Stimulated activated CD4-positive, alpha-beta T cell treated with anti-CD3 and anti-CD28 coated beads, Interleukin-2, amount 100 ng/mL, for 48 hours (primary cell): ENCODE results near the gene PDCD1.
"Not testable (repeated sequence)": the region's sequence is repeated elsewhere in the genome, so short reads cannot be mapped to it uniquely, and the experiment has no call there.

ENCODE experiments used
- DNase-seq, 2 donors: peaks; one replicate each; pipeline ENCODE4 v3.0.0-alpha.2; 2020

PDCD1 gene

DNA sequence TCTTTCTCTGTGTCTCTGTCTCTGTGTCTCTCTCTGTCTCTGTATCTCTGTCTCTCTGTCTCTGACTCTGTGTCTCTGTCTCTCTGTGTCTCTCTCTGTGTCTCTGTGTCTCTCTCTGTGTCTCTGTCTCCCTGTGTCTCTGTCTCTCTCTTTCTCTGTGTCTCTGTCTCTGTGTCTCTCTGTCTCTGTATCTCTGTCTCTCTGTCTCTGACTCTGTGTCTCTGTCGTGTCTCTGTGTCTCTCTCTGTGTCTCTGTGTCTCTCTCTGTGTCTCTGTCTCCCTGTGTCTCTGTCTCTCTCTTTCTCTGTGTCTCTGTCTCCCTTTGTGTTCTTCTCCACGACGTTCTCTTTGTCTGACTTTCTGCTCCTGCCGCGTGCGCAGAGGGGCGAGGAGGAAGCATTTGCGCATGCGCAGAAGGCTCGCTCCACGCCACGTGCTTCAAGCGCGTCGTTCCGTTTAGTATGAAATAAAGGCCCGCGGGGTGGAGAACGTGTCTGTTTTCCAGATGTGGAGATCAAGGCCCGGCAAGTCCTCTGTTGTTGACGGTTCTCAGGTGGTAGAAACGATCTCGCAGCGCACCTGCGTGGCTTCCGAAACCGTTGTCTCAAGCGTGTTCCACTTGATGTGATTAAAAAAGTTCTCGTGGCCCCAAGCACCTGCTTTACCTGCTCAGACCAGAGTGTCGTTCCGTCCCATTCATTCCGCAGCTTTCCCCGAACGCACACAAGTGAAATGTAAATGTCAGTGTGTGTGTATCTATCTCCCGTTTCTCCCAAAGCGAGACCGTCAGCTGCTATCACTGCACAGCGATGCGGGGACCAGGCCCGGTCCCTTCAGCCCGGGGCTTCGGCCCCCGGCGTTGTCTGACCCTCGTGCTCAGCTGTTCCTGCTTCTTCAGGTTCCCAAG is 34.9 kb downstream of the PDCD1 start:
- not testable (repeated sequence) for DNase-seq

DNA sequence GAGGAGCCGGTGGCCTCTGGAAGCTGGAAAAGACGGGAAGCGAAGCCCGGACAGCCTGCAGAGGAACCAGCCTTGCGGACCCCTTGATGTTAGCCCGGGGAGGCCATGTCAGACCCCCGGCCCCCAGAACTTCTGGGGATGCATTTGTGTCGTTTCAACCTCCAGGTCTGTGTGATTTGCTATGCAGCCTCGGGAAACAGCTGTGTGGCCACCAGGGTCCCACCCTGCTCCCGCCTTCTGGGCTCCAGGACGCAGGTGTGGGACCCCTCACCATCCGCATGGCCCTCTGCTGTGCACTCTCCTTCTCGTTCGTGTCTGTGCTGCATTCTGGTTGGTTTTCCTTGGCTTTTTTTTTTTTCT is 36.5 kb downstream of the PDCD1 start:
- DNase-seq, result no peak

DNA sequence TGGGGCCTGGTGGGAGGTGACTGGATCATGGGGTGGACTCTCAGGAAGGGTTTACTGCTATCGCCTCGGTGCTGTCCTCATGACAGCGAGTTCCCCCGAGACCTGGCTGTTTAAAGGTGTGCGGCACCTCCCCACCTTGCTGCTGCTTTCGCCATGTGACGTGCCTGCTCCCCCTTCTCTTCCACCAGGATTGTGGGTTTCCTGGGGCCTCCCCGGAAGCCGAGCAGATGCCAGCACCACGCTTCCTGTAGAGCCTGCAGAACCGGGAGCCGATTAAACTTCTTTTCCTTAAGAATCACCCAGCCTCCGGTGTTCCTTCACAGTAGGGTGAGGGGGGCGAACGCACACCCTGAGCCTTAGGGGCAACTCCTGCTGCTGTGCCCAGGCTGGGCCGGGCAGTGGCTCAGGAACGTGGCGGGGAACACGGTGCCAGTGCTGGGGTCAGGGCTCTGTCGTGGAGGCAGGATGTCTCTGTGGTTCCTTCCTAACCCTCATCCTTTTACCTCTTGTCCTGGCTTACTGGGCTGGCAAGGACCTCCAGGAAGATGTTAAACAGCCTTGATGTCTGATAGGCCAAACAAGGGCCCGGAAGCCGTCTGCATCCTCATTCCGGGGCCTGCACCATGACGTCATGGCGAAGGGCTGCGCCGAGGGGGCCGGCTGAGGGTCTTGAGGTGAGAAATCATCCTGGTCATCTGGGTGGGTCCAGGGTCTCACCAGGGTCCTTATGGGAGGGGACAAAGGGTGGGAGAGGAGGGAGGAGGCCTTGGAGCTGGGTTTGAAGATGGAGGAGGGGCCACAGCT is 37.0 kb downstream of the PDCD1 start:
- DNase-seq, result no peak

DNA sequence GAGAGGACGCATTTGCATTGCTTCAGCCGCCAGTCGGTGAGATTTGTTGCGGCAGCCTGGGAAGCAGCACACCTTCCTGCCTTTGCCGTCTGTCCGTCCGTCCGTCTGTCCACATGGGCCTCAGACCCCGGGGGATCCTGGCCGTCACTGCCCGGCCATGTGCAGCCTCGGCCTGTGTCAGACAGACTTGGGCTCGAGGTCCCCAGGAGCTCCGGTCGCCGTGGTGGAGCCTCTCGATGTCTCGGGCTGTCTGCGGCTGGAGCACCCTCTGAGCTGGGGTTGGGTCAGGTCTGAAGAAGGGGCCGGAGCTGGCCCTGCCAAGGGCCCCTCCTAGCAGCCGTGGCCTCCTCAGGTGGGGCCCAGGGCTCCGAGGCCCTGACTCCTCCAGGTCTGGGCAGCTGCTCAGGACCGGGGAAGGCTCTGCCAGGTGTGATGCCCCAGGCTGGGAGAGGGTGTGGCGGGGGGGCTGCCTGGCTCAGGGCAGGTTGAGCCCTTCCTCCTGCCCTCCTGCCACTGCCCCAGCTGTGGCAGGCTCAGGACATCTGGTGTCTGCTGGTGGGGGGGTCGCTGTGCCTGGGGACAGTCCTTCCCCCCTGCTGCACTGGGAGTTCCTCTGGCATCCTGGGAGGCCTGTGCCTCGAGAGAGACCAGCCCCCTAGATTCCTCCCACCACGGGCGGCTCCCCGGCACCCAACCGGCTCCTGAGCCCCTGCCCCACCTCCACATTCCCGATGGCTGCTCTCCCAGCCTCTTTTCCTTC is 37.9 kb downstream of the PDCD1 start:
- DNase-seq, result no peak

DNA sequence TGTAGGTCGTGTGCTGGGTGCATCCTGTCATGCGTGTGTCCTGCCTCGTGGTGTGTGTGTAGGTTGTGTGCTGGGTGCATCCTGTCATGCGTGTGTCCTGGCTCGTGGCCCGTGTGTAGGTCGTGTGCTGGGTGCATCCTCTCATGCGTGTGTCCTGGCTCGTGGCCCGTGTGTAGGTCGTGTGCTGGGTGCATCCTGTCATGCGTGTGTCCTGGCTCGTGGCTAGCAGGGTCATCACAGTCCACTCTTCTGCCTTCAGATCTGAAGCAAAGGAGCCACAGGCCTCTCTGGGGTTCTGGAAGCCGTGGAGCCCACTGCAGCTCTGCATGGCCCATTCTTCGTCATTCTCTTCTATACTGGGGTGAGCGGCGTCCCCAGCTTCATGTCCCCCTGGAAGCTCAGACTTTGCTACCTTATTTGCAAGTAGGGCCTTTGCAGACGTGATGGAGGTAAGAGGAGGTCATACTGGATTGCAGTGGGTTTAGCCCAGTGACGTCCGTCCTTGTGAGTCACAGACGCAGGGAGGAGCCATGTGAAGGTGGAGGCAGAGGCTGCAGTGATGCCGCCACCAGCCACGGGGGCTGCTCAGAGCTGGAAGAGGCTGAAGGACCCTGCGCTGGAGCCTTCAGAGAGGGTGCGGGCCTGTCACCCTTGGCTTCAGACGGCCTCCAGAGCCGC is 38.6 kb downstream of the PDCD1 start:
- not testable (repeated sequence) for DNase-seq

DNA sequence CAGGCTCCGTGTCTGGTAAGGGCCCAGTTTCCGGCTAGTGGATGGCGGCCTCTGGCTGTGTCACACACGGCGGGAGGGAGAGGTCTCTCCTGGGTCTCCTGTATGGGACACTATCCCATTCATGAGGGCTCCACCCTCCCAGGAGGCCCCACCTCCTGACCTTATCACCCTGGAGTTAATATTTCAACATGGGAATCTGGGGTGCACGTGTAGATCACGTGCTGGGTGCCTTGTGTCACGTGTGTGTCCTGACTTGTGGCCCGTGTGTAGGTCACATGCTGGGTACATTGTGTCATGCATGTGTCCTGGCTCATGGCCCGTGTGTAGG is 39.8 kb downstream of the PDCD1 start:
- no peak for DNase-seq

DNA sequence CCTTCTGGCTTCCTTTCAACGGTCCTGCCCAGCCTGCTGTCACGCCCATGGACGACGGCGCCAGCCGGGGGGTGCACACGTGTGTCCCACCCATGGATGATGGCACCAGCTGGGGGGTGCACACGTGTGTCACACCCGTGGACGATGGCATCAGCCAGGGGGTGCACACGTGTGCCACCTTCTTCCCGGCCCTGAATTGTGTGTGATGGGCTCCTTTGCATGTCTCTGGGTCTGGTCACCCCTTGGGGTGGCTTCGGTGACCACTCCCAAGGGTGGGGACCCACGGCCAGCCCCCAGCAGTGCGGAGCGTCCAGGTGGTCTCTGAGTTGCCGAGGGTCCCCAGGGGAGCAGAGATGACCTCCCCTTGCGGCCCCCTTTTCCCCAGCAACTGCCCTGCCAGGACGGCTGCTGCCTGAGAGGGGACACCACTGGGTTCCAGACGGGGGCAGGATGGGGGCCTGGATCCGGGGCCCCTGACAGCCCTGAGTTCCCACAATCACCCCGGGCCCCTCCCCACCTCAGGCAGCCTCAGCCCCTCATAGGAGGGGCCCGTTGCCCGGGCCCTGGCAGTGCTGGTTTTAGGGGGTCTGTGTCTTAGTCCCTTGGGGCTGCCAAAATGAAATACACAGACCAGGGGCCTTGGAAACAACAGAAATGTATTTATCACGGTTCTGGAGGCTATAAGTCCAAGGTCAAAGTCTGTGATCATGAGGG is 40.3 kb downstream of the PDCD1 start:
- DNase-seq, result no peak

DNA sequence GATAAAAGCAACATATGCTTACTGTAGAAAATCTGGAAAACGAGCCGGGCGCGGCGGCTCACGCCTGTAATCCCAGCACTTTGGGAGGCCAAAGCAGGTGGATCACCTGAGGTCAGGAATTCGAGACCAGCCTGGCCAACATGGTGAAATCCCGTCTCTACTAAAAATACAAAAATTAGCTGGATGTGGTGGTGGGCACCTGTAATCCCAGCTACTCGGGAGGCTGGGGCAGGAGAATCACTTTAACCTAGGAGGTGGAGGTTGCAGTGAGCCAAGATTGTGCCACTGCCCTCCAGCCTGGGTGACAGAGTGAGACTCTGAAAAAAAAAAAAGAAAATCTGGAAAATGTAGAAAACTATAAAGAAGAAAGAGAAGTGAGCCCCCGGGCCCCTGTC is 40.9 kb downstream of the PDCD1 start:
- not testable (repeated sequence) for DNase-seq

DNA sequence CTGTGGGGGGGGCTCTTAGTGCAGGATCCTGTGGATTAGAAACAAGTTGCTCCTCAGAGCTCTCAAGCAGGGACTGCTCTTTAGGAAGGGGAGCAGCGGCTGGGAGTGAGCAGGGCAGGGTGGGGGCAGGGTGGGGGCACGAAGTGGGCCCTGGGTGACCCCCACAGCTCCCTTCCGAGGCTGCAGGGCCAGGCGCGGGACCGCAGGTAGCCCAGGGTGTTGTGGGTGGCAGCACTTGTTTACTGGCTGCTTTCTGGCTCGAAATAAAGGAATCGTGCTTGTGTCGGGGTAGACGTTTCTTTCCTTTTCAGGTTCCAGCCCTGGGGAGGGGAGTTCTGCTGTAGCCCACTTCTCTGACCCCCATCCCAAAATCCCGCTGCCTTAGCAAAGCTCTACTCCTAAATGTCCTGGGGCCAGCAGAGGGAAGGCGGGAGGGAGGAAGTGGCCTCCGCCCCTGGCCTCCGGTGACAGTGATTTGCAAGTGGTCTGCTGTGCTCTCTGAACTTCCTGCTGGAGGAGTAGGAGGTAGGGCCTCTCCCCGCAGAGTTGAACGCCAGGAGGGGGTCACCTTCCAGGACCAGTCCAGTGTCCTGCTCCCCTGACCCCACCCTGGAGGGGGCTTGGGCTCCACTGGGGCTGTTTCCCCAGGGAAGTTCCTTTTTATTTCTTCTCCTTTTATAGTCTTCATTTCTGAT is 41.4 kb downstream of the PDCD1 start:
- DNase-seq, result no peak

DNA sequence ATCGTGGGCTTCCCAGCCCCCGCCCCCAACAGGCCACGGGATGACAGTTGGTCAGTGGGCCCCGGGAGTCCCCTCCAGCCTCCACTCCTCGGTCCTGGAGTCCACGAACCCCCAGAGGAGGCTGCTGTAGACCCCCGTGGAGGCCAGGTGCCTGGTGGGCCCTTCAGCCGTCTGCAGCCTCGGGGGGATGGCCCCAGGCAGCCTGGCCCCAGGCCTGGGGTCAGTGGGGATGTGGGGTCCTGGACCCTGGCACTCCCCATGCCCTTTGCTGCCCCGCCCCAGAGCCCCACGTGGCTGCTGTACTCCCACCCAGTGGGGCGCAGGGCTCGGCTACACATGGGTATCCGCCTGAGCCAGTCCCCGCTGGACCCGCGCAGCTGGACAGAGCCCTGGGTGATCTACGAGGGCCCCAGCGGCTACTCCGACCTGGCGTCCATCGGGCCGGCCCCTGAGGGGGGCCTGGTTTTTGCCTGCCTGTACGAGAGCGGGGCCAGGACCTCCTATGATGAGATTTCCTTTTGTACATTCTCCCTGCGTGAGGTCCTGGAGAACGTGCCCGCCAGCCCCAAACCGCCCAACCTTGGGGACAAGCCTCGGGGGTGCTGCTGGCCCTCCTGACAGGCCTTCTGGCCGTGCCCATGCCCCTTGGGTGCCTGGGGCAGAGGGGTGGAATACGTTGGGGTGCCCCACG is 42.1 kb downstream of the PDCD1 start:
- DNase-seq, result no peak

DNA sequence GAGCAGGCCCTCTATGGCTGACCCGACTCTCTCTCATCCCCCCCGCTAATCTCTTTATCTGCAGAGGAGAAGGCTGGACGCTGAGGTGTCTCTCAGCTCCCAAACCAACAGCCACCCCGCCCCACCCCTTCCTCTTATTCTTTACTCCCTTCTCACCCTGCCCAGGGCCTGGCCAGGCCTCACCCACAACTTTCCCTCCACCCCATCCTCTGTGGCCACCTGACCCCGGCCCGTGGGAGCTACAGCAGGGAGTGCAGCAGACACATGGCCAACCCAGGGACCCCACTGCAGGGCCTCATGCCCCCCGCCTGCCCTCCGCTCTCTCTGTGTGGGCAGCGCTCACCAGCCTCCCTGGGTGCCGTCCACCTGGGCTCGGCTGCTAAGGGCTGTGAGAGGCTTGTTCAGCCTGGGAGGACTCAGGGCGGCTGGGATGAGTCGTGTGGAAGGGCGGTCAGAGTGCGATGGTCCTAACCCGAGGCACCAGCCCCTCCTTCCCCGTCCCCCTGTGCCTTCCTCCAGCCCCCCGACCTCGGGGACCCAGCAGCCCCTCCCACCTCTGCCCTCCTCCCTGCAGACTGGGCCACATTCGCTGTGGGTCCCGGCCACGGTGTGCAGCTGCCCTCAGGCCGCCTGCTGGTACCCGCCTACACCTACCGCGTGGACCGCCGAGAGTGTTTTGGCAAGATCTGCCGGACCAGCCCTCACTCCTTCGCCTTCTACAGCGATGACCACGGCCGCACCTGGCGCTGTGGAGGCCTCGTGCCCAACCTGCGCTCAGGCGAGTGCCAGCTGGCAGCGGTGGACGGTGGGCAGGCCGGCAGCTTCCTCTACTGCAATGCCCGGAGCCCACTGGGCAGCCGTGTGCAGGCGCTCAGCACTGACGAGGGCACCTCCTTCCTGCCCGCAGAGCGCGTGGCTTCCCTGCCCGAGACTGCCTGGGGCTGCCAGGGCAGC is 42.9 kb downstream of the PDCD1 start:
- no peak for DNase-seq

DNA sequence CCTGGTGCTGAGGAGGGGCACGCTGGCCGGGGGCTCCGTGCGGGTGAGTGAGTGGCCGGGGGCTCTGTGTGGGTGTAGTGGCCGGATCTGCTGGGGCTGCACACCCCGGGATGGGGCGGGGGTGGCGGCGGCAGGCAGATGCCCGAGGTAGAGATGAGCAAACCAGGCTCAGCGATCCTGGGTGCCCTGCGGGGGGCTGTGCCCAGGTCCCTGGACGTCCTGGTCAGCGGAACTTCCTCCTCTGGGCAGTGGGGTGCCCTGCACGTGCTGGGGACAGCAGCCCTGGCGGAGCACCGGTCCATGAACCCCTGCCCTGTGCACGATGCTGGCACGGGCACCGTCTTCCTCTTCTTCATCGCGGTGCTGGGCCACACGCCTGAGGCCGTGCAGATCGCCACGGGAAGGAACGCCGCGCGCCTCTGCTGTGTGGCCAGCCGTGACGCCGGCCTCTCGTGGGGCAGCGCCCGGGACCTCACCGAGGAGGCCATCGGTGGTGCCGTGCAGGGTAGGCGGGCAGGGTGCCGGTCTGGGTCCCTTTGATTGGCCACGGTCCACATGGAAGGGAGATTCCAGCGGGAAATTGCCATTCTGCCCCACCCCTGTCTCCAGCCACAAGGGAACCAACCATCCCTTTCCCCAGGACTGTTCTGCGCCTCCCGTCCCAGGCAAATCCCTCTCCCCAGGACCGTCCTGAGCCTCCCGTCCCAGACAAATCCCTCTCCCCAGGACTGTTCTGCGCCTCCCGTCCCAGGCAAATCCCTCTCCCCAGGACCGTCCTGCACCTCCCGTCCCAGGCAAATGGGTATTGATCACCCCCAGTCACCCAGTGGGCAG is 43.8 kb downstream of the PDCD1 start:
- no peak for DNase-seq

DNA sequence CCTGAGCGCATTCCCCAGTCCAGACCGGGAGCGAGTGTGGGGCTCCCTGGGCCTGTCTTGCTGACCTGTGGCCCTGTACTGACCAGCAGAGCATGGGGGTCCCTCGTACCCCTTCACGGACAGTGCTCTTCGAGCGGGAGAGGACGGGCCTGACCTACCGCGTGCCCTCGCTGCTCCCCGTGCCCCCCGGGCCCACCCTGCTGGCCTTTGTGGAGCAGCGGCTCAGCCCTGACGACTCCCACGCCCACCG is 44.4 kb downstream of the PDCD1 start:
- DNase-seq, result no peak

DNA sequence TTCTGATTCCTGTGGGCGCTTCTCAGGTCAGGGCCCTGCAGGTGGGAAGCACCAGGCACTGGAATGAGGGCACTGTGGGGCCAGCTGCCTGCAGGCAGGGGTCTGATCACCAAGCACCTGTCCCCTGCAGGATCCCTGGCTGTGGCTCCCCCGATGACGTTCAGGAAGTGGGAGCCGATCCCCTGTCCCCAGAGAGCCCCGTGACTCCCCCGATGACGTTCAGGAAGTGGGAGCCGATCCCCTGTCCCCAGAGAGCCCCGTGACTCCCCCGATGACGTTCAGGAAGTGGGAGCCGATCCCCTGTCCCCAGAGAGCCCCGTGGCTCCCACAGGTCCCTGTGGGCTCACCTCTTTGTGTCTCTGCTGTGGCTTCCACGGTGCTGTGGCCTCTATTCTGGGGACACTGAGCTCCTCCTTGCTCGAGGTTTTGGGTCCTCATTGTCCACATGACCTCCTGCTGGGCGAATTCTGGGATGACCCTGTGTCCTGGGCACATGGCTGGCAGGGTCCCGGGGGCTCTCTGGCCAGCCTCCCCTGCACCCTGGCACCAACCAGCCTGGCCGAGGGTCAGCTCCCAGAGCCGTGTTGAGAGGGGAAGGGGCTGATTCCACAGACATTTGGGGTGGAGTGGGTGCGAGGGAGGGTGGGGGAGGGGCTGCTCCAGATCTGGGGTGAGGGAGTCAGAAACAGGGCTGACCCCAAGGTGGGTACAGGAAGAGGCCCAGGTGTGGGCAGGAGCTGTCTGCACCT is 44.9 kb downstream of the PDCD1 start:
- DNase-seq, result no peak

DNA sequence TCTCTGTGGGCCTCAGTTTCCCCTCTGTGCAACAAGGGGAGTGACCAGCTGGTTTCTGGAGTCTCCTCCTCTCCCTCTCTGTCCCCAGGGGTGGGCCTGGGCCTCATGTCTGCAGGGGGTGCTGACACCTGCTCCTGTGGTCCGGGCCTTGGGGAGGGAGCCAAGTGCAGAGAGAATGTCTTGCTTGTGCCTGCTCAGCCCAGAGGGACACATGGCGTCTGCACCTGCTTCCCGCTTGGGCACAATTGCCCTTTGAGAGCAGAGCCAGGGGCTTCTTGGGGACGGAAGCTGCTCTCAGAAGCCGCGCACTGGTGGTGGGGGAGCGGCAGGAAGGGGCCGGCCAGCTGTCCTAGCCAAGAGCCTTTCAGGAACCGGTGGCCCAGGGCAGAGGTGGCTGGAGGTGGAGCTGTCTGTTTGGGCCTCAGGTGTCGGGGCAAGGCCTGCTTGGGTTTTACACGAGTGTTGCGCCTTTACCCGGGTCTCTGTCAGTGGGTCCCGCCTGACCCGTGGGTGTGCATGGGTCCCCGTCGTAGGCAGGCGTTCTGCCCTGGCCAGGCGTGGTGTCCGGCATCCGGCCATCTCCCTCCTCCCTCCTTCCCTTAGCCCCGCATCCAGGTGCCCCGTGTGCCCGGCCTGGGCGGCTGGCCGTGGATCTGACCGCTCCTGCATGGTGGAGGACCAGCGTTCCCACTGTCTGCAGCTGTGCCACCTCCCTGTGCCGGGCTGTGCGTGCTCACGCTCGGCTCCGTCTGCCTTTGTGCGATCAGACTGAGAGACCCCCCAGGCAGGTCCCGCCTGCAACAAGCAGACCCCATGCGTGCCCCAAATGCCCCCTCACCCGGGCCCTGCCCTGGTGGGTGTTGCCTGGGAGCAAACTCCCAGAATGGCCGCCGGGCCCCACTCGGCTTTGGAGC is 45.7 kb downstream of the PDCD1 start:
- no peak for DNase-seq

DNA sequence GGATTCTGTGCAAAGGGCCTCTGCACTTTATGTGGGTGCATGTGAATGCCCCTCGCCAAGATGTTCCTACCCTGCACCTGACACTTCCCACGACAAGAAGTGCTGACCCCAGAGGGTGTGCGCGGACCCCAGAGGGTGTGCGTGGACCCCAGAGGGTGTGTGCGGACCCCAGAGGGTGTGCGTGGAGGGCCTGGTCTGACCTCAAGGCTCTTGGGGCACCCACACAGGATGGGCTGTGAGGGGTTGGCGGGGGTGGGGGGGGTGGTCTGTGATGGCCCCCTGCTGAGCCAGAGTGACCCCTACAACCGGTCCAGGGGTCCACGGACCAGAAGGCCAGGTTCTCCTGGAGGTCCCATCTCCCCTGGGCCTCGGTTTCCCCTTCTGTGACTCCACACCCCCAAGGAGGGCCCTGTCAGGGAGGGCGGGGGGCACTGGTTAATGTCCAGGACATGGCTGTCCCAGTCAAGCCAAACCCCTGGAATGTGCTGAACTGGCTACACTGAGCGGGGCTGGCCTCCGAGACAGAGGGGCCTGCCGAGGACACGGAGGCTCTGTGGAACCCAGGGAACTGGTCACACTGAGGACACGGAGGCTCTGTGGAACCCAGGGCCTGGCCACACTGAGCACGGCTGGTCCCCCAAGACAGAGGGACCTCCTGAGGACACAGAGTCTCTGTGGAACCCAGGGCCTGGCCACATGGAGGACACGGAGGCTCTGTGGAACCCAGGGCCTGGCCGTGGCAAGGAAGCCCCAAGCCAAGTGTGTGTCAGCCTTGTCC is 46.6 kb downstream of the PDCD1 start:
- DNase-seq, result no peak
